HG03575 (cell line): ENCODE results near the gene CWC15.
"Not testable (repeated sequence)": the region's sequence is repeated elsewhere in the genome, so short reads cannot be mapped to it uniquely, and the experiment has no call there.

ENCODE experiments used
- ATAC-seq: cut with Tn5 transposase; IDR thresholded peaks from one replicate; pipeline ENCODE4 v1.9.1; 2021; ENCODE audit not compliant: unreplicated experiment, insufficient number of reproducible peaks, low FRiP score; ENCODE audit errors: extremely low read depth

The CWC15 gene

GRCh38 chr11:94924612-94925011 is 48.7 kb downstream of the CWC15 start:
- no peak for ATAC-seq

- no peak for ATAC-seq
Observed at GRCh38 chr11:94924171-94924572, 49.2 kb downstream of the CWC15 start.

- ATAC-seq = no peak
Observed at GRCh38 chr11:94923004-94923334, 50.4 kb downstream of the CWC15 start.

DNA sequence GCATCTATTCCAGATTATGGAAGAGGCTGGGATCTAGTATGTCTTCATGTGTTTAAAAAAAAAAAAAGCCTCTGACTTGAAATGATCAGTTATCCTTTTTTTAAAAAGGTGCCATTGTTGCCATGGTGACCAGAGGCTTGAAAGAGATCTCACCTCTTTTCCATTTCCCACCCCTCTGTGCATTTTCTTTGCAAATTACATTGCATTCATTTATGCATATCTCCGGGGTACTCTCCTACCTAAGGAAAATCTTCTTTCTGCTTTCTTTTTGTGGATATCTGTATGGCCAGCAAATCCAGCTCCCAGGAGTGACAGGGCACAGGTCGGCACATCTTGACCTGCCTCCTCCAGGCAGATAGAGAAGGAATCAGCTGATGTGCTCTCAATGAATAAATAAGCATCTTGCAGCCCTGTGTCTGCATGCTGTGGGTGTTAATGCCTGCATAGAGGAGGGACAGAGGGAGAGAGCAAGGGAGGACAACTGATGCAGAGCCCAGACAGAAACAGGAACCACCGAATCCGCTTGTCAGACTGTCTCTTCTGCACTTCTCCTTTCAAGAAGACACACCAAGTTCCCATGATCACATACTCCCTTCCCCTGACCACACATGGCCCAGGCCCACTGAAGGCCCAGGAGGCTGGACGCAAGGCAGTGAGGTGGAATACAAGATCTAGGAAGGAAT is 50.9 kb downstream of the CWC15 start:
- ATAC-seq = no peak

GRCh38 chr11:94920311-94920710 is 53.0 kb downstream of the CWC15 start:
- ATAC-seq = no peak

DNA sequence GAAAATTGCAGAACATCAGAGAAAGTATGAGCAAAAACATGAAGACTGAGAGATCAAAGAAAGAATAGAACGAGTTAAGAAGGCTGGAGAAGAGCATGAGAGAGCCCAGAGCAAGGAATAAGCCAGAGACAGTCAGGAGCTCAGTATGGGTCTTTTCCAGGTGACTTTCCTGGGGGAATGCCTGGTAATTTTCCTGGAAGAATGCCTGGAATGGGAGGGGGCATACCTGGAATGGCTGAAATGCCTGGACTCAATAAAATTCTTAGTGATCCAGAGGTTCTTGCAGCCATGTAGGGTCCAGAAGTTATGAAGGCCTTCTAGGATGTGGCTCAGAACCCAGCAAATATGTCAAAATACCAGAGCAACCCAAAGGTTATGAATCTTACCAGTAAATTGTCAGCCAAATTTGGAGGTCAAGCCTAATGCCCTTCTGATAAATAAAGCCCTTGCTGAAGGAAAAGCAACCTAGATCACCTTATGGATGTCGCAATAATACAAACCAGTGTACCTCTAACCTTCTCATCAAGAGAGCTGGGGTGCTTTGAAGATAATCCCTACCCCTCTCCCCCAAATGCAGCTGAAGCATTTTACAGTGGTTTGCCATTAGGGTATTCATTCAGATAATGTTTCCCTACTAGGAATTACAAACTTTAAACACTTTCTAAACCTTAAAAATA is 59.5 kb downstream of the CWC15 start:
- ATAC-seq = not testable (repeated sequence)

DNA sequence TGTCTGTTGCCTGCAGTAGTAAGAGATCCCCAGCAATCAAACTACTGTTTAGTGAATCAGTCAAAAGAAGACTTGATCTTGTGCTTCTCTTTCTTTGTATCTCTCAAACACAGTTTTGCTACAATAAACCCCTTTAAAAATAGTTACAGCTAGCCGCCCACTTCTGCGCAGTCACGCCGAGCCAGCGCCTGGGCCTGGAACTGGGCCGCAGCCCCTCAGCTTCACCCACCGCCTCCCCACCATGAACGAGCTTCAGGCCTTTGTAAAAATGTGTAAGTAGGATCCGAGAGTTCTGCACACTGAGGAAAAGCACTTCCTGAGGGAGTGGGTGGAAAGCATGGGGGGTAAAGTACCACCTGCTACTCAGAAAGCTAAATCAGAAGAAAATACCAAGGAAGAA is 60.5 kb downstream of the CWC15 start:
- no peak for ATAC-seq
